ENCODE results near the gene AASDH. TPM values are rescaled to one million over a fixed set of nuclear protein-coding genes. Genes with fewer than 3 reads are reported as not detected.

Gene AASDH
- total RNA-seq, 4 donors from 2014 or later = 4.6 to 10.7 (median 7.0) TPM

DNA sequence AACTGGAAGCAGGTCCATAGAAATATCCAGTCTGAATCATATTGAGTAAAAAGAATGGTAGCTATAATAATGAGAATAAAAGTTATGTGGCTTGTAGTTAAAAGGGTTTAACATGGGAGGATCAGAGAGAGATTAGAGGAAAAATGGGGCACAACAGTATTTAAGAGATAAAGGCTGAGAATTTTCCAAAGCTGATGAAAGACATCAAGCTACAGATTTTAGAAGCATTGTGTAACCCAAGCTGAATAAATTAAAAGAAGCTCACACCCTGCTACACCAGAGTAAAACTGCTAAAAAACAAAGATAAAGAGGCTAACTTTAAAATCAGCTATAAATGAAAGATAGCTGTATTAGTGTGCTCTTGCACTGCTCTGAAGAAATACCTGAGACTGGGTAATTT, 94.2 kb downstream of the AASDH start:
- DNase-seq = no peak
- no peaks in the 10 kb centered on the region for H3K9me3 ChIP-seq
- H3K36me3 ChIP-seq = no peaks in the 10 kb centered on the region
- H3K27ac ChIP-seq = no peak overlapping the region
- intact Hi-C loops (cut with DNase I) = no loop called here
- no peaks in the 10 kb centered on the region for H3K27me3 ChIP-seq
- H3K4me3 ChIP-seq = no peak overlapping the region
- H3K4me1 ChIP-seq = peaks cover 0 to 3% (median 0%) of the 10 kb centered on the region in 3 donors
- TF ChIP-seq, protein P1, sequence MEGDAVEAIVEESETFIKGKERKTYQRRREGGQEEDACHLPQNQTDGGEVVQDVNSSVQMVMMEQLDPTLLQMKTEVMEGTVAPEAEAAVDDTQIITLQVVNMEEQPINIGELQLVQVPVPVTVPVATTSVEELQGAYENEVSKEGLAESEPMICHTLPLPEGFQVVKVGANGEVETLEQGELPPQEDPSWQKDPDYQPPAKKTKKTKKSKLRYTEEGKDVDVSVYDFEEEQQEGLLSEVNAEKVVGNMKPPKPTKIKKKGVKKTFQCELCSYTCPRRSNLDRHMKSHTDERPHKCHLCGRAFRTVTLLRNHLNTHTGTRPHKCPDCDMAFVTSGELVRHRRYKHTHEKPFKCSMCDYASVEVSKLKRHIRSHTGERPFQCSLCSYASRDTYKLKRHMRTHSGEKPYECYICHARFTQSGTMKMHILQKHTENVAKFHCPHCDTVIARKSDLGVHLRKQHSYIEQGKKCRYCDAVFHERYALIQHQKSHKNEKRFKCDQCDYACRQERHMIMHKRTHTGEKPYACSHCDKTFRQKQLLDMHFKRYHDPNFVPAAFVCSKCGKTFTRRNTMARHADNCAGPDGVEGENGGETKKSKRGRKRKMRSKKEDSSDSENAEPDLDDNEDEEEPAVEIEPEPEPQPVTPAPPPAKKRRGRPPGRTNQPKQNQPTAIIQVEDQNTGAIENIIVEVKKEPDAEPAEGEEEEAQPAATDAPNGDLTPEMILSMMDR (IDR thresholded peaks at IDR 0.05) = no peak
- no peak for TF ChIP-seq POLR2A (IDR thresholded peaks at IDR 0.05)

- Histone ChIP-seq H3K9me3 (no peaks in the 10 kb centered on the region), H3K27ac (no peak overlapping the region), H3K4me1 (peaks cover 0 to 3% (median 0%) of the 10 kb centered on the region in 3 donors), H3K36me3 (no peaks in the 10 kb centered on the region), H3K4me3 (no peak overlapping the region), H3K27me3 (no peaks in the 10 kb centered on the region)
- TF ChIP-seq, protein P1 (IDR thresholded peaks at IDR 0.05) = no peak
- no peak for TF ChIP-seq POLR2A (IDR thresholded peaks at IDR 0.05)
- no peak for DNase-seq
- WGBS, 2 donors = 42 to 59% methylated on average over 3 to 5 of the region's 5 CpGs
- intact Hi-C loops (cut with DNase I) = no loop called here
Measured at GRCh38 chr4:56289934-56290333, 97.4 kb downstream of the AASDH start.

DNA sequence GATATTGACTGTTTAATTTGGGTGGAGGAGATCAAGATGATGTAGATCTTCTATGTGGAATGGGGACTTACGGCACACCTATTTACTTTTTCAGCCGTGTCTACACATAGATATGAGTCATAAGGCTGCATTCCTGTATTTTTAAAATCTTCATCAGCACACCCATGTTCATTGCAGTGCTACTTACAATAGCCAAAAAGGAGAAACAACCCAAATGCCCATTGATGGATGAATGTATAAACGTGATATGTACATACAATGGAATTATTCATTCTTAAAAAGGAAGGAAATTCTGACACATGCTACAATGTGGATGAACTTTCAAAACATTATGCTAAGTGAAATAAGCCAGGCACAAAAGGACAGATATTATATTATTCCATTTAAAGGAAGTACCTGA, 98.6 kb downstream of the AASDH start:
- 45 to 52% methylated on average over 3 of the region's 3 CpGs for WGBS, 2 donors
- H3K36me3 ChIP-seq = no peaks in the 10 kb centered on the region
- H3K4me1 ChIP-seq = peaks cover 0 to 3% (median 0%) of the 10 kb centered on the region in 3 donors
- H3K27me3 ChIP-seq = no peaks in the 10 kb centered on the region
- no peaks in the 10 kb centered on the region for H3K9me3 ChIP-seq
- intact Hi-C loops (cut with DNase I) = no loop called here
- TF ChIP-seq, protein P1 (IDR thresholded peaks at IDR 0.05) = no peak
- TF ChIP-seq POLR2A (IDR thresholded peaks at IDR 0.05) = no peak
- H3K27ac ChIP-seq = no peak overlapping the region
- no peak overlapping the region for H3K4me3 ChIP-seq
- DNase-seq = no peak

Small RNAs within 50 kb of the gene (small RNA-seq; reads per million reads assigned to genes)
- gene RNU6-197P = 0 reads per million in 4 donors

Other genes starting within 250 kb of the AASDH start
- 10 to 100 TPM in 1 of 4 donors, 1 to 10 TPM in 3; 4.5 to 11.4 (median 9.3) TPM for gene PPAT, start 48.1 kb upstream of the AASDH start, total RNA-seq
- 10 to 100 TPM; 29.5 to 67.0 (median 58.5) TPM for gene PAICS, start 48.8 kb upstream of the AASDH start, total RNA-seq
- gene SRP72, start 80.1 kb upstream of the AASDH start, total RNA-seq = 10 to 100 TPM; 36.4 to 78.8 (median 60.1) TPM
- gene ARL9, start 118.3 kb upstream of the AASDH start, total RNA-seq = under 1 TPM in 3 of 4 donors, not detected in 1; 0.23 to 0.53 (median 0.38) TPM